Activated CD4-positive, alpha-beta T cell treated with anti-CD3 and anti-CD28 coated beads for 48 hours (primary cell): Measurements from ENCODE around the gene FXYD1.
A peak's percentile ranks its signal among the peaks of the same experiment; 100 is the strongest.

Experiments used
- DNase-seq: peaks from one replicate; pipeline ENCODE4 v3.0.0-alpha.2; 2020

The FXYD1 gene

DNA sequence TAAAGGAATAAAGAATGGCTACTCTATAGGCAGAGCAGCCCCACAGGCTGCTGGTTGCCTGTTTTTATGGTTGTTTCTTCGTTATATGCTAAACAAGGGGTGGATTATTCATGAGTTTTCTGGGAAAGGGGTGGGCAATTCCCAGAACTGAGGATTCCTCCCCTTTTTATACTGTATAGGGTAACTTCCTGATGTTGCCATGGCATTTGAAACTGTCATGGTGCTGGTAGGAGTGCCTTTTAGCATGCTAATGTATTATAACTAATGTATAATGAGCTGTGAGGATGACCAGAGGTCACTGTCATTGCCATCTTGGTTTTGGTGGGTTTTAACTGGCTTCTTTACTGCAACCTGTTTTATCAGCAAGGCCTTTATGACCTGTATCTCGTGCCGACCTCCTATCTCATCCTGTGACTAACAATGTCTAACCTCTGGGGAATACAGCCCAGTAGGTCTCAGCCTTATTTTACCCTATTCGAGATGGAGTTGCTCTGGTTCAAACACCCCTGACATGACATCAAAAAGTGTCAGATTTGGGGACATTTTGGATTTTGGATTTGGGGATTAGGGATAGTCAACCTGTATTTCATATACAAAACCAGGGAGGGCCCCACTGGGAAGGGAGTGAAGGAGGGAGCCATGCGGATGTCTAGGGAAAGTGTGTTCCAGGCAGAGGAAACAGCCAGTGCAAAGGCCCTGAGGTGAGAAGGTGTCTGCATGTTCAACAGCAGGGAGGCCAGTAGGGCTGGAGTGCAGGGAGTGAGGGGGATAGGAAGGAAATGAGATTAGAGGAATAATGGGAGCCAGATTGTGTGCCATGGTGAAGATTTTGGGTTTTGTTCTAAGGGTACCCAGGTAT lies 26.8 kb downstream of the FXYD1 start:
- no peak for DNase-seq

DNA sequence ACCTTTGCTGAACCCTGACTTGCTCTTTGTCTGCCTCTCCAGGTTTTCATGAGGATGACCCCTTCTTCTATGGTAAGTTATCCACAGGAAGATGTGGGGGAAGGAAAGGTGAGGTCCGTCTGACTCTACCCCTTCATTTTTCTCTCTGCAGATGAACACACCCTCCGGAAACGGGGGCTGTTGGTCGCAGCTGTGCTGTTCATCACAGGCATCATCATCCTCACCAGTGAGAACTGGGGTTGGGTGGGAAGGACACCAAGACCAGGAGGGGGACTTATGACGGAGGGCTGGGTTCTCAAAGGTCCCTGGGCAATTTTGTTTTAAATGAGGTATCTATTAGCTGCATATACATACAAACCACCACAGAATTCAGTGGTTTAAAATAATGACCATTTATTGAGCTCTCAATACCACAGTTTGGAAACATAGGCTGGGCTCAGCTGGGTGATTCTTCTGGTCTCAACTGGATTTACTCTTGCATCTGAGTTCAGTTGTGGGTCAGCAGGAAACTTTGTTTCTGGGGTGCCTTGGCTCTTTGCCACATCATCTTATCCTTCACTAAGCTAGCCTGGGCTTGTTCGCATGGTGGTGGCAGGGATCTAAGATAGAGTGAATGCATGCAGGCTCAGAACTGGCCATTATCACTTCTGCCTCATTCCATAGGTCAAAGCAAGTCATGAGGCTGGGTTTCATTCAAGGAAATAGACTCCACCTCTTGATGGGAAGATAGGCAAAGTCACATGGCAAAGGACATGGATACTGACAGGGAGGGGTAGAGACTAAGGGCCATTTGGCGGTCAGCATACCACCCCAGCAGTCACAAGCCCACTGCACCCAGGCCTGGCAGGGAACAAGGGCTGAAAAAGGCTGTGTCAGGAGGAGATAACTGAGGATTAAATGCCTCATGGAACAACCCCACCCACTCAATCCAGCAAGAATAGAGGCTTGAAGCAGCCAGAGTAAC lies 27.8 kb downstream of the FXYD1 start:
- peak; percentile 27 for DNase-seq

DNA sequence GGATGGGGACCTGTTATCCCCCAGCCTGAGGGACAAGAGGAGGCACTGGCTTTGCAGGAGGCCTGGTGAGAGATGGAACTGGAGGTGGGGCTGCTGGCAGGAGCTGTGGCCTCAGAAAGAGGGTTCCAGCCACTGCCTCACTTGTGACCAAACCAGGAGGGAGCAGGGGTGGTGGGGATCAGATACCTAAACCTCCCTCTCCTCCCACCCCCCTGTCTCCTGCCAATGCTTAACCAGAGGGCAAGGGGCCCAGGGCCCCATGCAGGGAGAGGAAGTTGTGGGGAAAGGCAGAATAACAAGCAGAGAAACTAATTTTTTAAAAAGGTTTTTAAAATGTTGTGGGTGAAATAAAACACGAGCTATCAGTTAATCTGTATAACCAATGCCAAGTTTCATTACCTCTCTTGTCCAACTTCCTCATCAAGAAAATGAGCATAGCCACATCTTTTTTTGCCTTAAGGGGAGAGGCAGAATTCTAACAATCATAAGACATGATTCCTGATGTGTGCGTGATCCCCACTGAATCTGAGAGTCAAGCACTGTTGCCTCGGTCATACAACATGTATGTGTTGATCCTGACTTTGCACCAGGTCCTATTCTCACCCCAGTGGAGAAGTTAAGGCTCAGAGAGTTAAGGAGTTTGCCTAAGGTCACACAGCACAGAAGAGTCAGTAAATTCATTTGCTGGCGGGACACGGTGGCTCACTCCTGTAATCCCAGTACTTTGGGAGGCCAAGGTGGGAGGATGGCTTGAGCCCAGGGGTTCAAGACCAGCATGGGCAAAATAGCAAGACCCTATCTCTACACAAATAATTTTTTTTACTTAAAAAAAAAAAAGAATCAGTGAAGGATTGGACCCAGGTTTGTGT lies 28.9 kb downstream of the FXYD1 start:
- DNase-seq = no peak

- DNase-seq = no peak
These were observed 29.6 kb downstream of the FXYD1 start for GRCh38 chr19:35168196-35168595.

GRCh38 chr19:35169221-35169995 lies 30.8 kb downstream of the FXYD1 start:
- DNase-seq = no peak

- no peak for DNase-seq
These were observed 31.9 kb downstream of the FXYD1 start for GRCh38 chr19:35170359-35171061.

DNA sequence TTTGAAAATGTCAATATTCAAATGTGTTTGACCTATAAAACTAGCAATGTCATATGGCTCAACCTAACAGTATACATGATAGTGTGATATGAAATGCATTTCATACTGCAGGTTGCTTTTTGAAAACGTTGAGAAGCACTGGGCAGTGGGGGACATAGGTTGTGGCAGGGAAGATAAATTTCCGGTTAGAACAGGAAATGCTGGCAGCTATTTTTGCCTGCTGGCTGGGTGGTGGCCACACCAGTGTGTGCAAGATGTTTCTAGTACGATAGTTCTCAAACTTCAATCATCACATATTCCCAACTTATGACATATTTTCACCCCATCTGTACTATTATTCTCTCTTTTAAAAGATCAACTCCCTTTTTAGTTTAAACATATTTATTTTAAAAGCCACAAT lies 33.1 kb downstream of the FXYD1 start:
- no peak for DNase-seq

GRCh38 chr19:35174226-35174625 lies 35.6 kb downstream of the FXYD1 start:
- no peak for DNase-seq

GRCh38 chr19:35176181-35176570 lies 37.6 kb downstream of the FXYD1 start:
- no peak for DNase-seq

DNA sequence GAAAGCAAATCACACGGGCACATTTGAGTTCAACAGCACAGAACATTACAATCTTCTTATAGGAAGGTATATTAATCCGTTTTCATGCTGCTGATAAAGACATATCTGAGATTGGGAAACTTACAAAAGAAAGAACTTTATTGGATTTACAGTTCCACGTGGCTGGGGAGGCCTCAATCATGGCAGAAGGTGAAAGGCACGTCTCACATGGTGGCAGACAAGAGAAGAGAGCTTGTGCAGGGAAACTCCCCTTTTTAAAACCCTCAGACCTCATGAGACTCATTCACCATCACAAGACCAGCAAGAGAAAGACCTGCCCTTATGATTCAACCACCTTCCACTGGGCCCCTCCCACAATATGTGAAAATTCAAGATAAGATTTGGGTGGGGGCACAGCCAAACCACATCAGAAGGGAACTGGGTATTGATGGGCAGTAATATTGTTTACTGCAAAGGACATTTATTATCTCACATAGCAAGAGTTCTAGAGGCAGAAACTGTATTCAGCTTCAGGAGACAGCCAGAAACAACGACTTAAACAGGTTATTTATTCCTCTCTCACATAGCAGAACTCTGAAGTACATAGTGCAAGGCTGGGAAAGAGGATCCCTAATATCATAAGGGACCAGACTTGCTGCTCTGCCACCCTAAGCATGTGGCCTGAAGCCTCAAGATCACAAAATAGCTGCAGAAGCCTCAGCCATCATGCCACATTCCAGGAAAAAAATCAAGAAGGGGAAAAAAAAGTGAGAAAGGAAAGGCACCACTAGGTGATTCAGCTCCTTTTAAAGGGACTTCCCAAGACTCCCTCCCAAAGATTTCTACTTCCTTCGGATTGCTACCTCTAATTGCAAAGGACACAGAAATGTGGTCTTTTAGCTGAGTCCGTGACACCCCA lies 39.0 kb downstream of the FXYD1 start:
- no peak for DNase-seq

GRCh38 chr19:35178701-35179100 lies 40.1 kb downstream of the FXYD1 start:
- no peak for DNase-seq

- DNase-seq = no peak
These were observed 41.2 kb downstream of the FXYD1 start for GRCh38 chr19:35179830-35180229.

GRCh38 chr19:35181387-35181786 lies 42.8 kb downstream of the FXYD1 start:
- DNase-seq = no peak

GRCh38 chr19:35184267-35184666 lies 45.6 kb downstream of the FXYD1 start:
- DNase-seq = no peak

DNA sequence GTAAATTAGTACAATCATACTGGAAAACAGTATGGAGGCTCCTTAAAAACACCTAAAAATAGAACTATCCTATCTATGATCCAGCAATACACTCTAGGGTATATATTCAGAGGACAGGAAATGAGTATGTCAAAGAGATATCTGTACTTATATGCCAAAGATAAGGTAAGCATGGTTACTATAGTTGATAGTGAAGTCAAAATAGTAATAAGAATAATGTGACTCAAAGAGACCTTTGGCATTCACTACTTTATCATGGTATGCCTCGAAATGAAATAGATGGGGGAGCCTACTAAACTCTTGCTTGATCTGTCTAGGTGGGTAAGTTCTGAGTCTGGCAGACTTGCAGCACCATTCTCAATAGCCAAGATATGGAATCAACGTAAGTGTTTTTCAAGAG lies 46.3 kb downstream of the FXYD1 start:
- no peak for DNase-seq
